Duodenal mucosa (tissue), 2 donors: Measurements from ENCODE around the gene FNDC3A.

Source experiments
- H3K27ac ChIP-seq: one replicate; pipeline ENCODE4 v1.7.0; 2013; ENCODE audit warnings: low read depth, low read length
- H3K27me3 ChIP-seq, 2 donors: one replicate each; pipeline ENCODE4 v1.7.0; 2013; ENCODE audit warnings: low read length in 2 of 2, control low read depth in 1 of 2; ENCODE audit not compliant: insufficient read depth in 2 of 2, control insufficient read depth in 1 of 2
- H3K36me3 ChIP-seq, 2 donors: one replicate each; pipeline ENCODE4 v1.7.0; 2013; ENCODE audit warnings: low read length in 2 of 2, control low read depth in 1 of 2; ENCODE audit not compliant: insufficient read depth in 2 of 2, control insufficient read depth in 1 of 2
- H3K4me1 ChIP-seq, 2 donors: one replicate each; pipeline ENCODE4 v1.7.0; 2013; ENCODE audit warnings: low read length in 2 of 2, control low read depth in 1 of 2; ENCODE audit not compliant: insufficient read depth in 2 of 2, control insufficient read depth in 1 of 2
- H3K4me3 ChIP-seq, 2 donors: one replicate each; pipeline ENCODE4 v1.7.0; 2013; ENCODE audit warnings: low read length in 2 of 2, low read depth in 1 of 2
- H3K9ac ChIP-seq, 2 donors: one replicate each; pipeline ENCODE4 v1.7.0; 2013; ENCODE audit warnings: low read length in 2 of 2, low read depth in 1 of 2
- H3K9me3 ChIP-seq, 2 donors: one replicate each; pipeline ENCODE4 v1.7.0; 2013; ENCODE audit warnings: low read length in 2 of 2, control low read depth in 1 of 2; ENCODE audit not compliant: control insufficient read depth in 1 of 2

FNDC3A gene

GRCh38 chr13:48975856-48976575 is at the start of gene FNDC3A:
FNDC3A (plus strand) TSS chr13:48975912; CDS start chr13:49006191, 30,279 bp downstream.
- Histone ChIP-seq H3K9me3 (peaks cover 0 to 11% of the 10 kb centered on the region in 2 donors), H3K27ac (peak within 1 kb of the TSS; percentile 99), H3K27me3 (no peaks in the 10 kb centered on the region), H3K4me1 (peaks cover 4 to 16% of the 10 kb centered on the region in 2 donors), H3K9ac (peak within 1 kb of the TSS; percentile 92 to 94), H3K36me3 (no peaks in the 10 kb centered on the region), H3K4me3 (peak within 1 kb of the TSS; percentile 81 to 93)

- Histone ChIP-seq H3K9ac (no peak overlapping the region), H3K4me1 (no peaks in the 10 kb centered on the region), H3K9me3 (no peaks in the 10 kb centered on the region), H3K4me3 (no peak overlapping the region), H3K27me3 (no peaks in the 10 kb centered on the region), H3K36me3 (no peaks in the 10 kb centered on the region), H3K27ac (no peak overlapping the region)
These were observed 46.8 kb upstream of the FNDC3A start for GRCh38 chr13:48928757-48929430.

- H3K27me3 ChIP-seq, result no peaks in the 10 kb centered on the region
- H3K27ac ChIP-seq, result no peak overlapping the region
These were observed 44.8 kb upstream of the FNDC3A start for GRCh38 chr13:48930918-48931317.

GRCh38 chr13:48938308-48938943 is 37.3 kb upstream of the FNDC3A start:
- no peak overlapping the region for H3K9ac ChIP-seq
- peaks cover 0 to 12% of the 10 kb centered on the region in 2 donors for H3K4me1 ChIP-seq
- H3K27me3 ChIP-seq, result no peaks in the 10 kb centered on the region
- H3K27ac ChIP-seq, result no peak overlapping the region
- H3K9me3 ChIP-seq, result no peaks in the 10 kb centered on the region
- H3K4me3 ChIP-seq, result no peak overlapping the region
- no peaks in the 10 kb centered on the region for H3K36me3 ChIP-seq

More at GRCh38 chr13:48930918-48931317, 44.8 kb upstream of the FNDC3A start:
- Histone ChIP-seq H3K9me3 (no peaks in the 10 kb centered on the region), H3K36me3 (no peaks in the 10 kb centered on the region), H3K4me3 (no peak overlapping the region), H3K9ac (no peak overlapping the region), H3K4me1 (no peaks in the 10 kb centered on the region)

GRCh38 chr13:48939728-48940127 is 36.0 kb upstream of the FNDC3A start:
- Histone ChIP-seq H3K36me3 (no peaks in the 10 kb centered on the region), H3K4me1 (peaks cover 0 to 12% of the 10 kb centered on the region in 2 donors), H3K9me3 (no peaks in the 10 kb centered on the region), H3K4me3 (no peak overlapping the region), H3K27me3 (no peaks in the 10 kb centered on the region), H3K27ac (no peak overlapping the region), H3K9ac (no peak overlapping the region)

GRCh38 chr13:48942131-48942530 is 33.6 kb upstream of the FNDC3A start:
- no peaks in the 10 kb centered on the region for H3K27me3 ChIP-seq
- H3K4me3 ChIP-seq, result no peak overlapping the region
- H3K9me3 ChIP-seq, result no peaks in the 10 kb centered on the region
- no peaks in the 10 kb centered on the region for H3K36me3 ChIP-seq
- no peak overlapping the region for H3K27ac ChIP-seq
- no peak overlapping the region for H3K9ac ChIP-seq
- H3K4me1 ChIP-seq, result peaks cover 0 to 12% of the 10 kb centered on the region in 2 donors

GRCh38 chr13:48944221-48944620 is 31.5 kb upstream of the FNDC3A start:
- Histone ChIP-seq H3K36me3 (no peaks in the 10 kb centered on the region), H3K4me3 (no peak overlapping the region), H3K4me1 (peaks cover 0 to 6% of the 10 kb centered on the region in 2 donors), H3K9ac (no peak overlapping the region), H3K27me3 (no peaks in the 10 kb centered on the region), H3K27ac (no peak overlapping the region), H3K9me3 (no peaks in the 10 kb centered on the region)

- Histone ChIP-seq H3K27ac (no peak overlapping the region), H3K4me3 (no peak overlapping the region), H3K9ac (no peak overlapping the region), H3K9me3 (no peaks in the 10 kb centered on the region), H3K27me3 (no peaks in the 10 kb centered on the region), H3K36me3 (no peaks in the 10 kb centered on the region), H3K4me1 (peaks cover 0 to 6% of the 10 kb centered on the region in 2 donors)
These were observed 30.1 kb upstream of the FNDC3A start for GRCh38 chr13:48945626-48946025.

GRCh38 chr13:48946163-48946562 is 29.5 kb upstream of the FNDC3A start:
- no peaks in the 10 kb centered on the region for H3K27me3 ChIP-seq
- H3K9me3 ChIP-seq, result no peaks in the 10 kb centered on the region
- H3K36me3 ChIP-seq, result no peaks in the 10 kb centered on the region

More at GRCh38 chr13:48946163-48946562, 29.5 kb upstream of the FNDC3A start:
- peaks cover 0 to 6% of the 10 kb centered on the region in 2 donors for H3K4me1 ChIP-seq
- no peak overlapping the region for H3K9ac ChIP-seq
- H3K27ac ChIP-seq, result no peak overlapping the region
- no peak overlapping the region for H3K4me3 ChIP-seq
